Activated naive CD4-positive, alpha-beta T cell treated with anti-CD3 and anti-CD28 coated beads for 36 hours (primary cell): ENCODE results near the gene DNAJB13. TPM values are rescaled to one million over a fixed set of nuclear protein-coding genes. Genes with fewer than 3 reads are reported as not detected.
A peak's percentile ranks its signal among the peaks of the same experiment; 100 is the strongest.
"Not testable (repeated sequence)": the region's sequence is repeated elsewhere in the genome, so short reads cannot be mapped to it uniquely, and the experiment has no call there.

Experiments used
- CTCF ChIA-PET: fragments of 350-600 bp; sonication (Branson Sonifier 250); formaldehyde crosslinking; loops from one replicate; lab custom pipeline; 2021; ENCODE audit warnings: antibody characterized with exemption; lab: Charles Lee
- DNase-seq: peaks from one replicate; pipeline ENCODE4 v3.0.0-alpha.2; 2020
- H3K27ac Mint-ChIP-seq: one replicate; pipeline ENCODE4 v1.8.0; 2021; ENCODE audit warnings: mild to moderate bottlenecking, mixed read lengths
- H3K27me3 Mint-ChIP-seq: one replicate; pipeline ENCODE4 v1.8.0; 2021; ENCODE audit warnings: low read depth, mixed read lengths
- H3K36me3 Mint-ChIP-seq: one replicate; pipeline ENCODE4 v1.8.0; 2021; ENCODE audit warnings: low read depth, mixed read lengths
- H3K4me1 Mint-ChIP-seq: one replicate; pipeline ENCODE4 v1.8.0; 2021; ENCODE audit warnings: low read depth, mixed read lengths
- H3K4me3 Mint-ChIP-seq: one replicate; pipeline ENCODE4 v1.8.0; 2021; ENCODE audit warnings: mild to moderate bottlenecking, moderate library complexity, mixed read lengths
- H3K9me3 Mint-ChIP-seq: one replicate; pipeline ENCODE4 v1.8.0; 2021; ENCODE audit warnings: mixed read lengths
- intact Hi-C: fragments of 100-400 bp; cut with micrococcal nuclease; formaldehyde crosslinking; loops from one replicate; pipeline ENCODE4 v1.15.1; 2023
- total RNA-seq, 2 experiments: library from RNA; stranded (reverse); gene quantifications; one replicate each; pipeline ENCODE4 v1.2.3, GENCODE V29; 2021

The DNAJB13 gene
- total RNA-seq, 2 experiments from 2014 or later = 0.26 TPM; not detected in 1

- DNase-seq, H3K27ac Mint-ChIP-seq, CTCF ChIA-PET, H3K4me3 Mint-ChIP-seq, H3K27me3 Mint-ChIP-seq, H3K4me1 Mint-ChIP-seq, H3K9me3 Mint-ChIP-seq, H3K36me3 Mint-ChIP-seq, intact Hi-C loops: not testable (repeated sequence)
Observed at GRCh38 chr11:73936047-73936446, 14.8 kb upstream of the DNAJB13 start.

- Mint-ChIP-seq H3K27ac (no peak overlapping the region), H3K36me3 (peaks cover 12% of the 10 kb centered on the region), H3K4me1 (no peaks in the 10 kb centered on the region), H3K9me3 (no peaks in the 10 kb centered on the region), H3K4me3 (no peak overlapping the region), H3K27me3 (no peaks in the 10 kb centered on the region)
- no peak for DNase-seq
- intact Hi-C loops = no loop called here
- CTCF ChIA-PET = interaction anchor here (0.6 to 1.0 kb wide), 3 partner anchors 58 to 588 kb away, joined by 3 to 5 read pairs (median 3); no protein-coding TSS in a partner anchor
Observed at GRCh38 chr11:73939096-73939495, 11.7 kb upstream of the DNAJB13 start.

- H3K27ac Mint-ChIP-seq = no peak overlapping the region
- CTCF ChIA-PET = interaction anchor here (0.9 kb wide), 1 partner anchor 698 kb away, joined by 3 read pairs; no protein-coding TSS in a partner anchor
- intact Hi-C loops = no loop called here
- H3K36me3 Mint-ChIP-seq = peaks cover 12% of the 10 kb centered on the region
- DNase-seq = no peak
- no peaks in the 10 kb centered on the region for H3K9me3 Mint-ChIP-seq
- H3K4me1 Mint-ChIP-seq = no peaks in the 10 kb centered on the region
- no peaks in the 10 kb centered on the region for H3K27me3 Mint-ChIP-seq
- H3K4me3 Mint-ChIP-seq = no peak overlapping the region
Observed at GRCh38 chr11:73940801-73941570, 9.8 kb upstream of the DNAJB13 start.

- H3K9me3 Mint-ChIP-seq = no peaks in the 10 kb centered on the region
- no peak overlapping the region for H3K4me3 Mint-ChIP-seq
- peaks cover 12% of the 10 kb centered on the region for H3K36me3 Mint-ChIP-seq
- H3K27ac Mint-ChIP-seq = no peak overlapping the region
- CTCF ChIA-PET = interaction anchor here (0.9 to 1.6 kb wide), 2 partner anchors 22 to 697 kb away, joined by 3 read pairs; no protein-coding TSS in a partner anchor
- H3K27me3 Mint-ChIP-seq = no peaks in the 10 kb centered on the region
- intact Hi-C loops = no loop called here
- H3K4me1 Mint-ChIP-seq = no peaks in the 10 kb centered on the region
- DNase-seq = no peak
Observed at GRCh38 chr11:73942010-73942409, 8.8 kb upstream of the DNAJB13 start.

GRCh38 chr11:73944085-73944484 lies 6.7 kb upstream of the DNAJB13 start:
- Mint-ChIP-seq H3K36me3 (peaks cover 7% of the 10 kb centered on the region), H3K27me3 (no peaks in the 10 kb centered on the region), H3K4me1 (no peaks in the 10 kb centered on the region), H3K27ac (no peak overlapping the region), H3K9me3 (no peaks in the 10 kb centered on the region), H3K4me3 (no peak overlapping the region)
- intact Hi-C loops = no loop called here
- CTCF ChIA-PET = no interaction called here
- no peak for DNase-seq

- CTCF ChIA-PET = no interaction called here
- H3K4me1 Mint-ChIP-seq = no peaks in the 10 kb centered on the region
- H3K27me3 Mint-ChIP-seq = no peaks in the 10 kb centered on the region
- H3K27ac Mint-ChIP-seq = no peak overlapping the region
- intact Hi-C loops = no loop called here
- no peak for DNase-seq
- peaks cover 7% of the 10 kb centered on the region for H3K36me3 Mint-ChIP-seq
- H3K4me3 Mint-ChIP-seq = no peak overlapping the region
- H3K9me3 Mint-ChIP-seq = no peaks in the 10 kb centered on the region
Observed at GRCh38 chr11:73944901-73945300, 5.9 kb upstream of the DNAJB13 start.

GRCh38 chr11:73945396-73945795 lies 5.4 kb upstream of the DNAJB13 start:
- Mint-ChIP-seq H3K9me3 (no peaks in the 10 kb centered on the region), H3K4me3 (no peak overlapping the region), H3K4me1 (no peaks in the 10 kb centered on the region), H3K27ac (no peak overlapping the region), H3K27me3 (no peaks in the 10 kb centered on the region), H3K36me3 (peaks cover 7% of the 10 kb centered on the region)
- CTCF ChIA-PET = no interaction called here
- intact Hi-C loops = no loop called here
- DNase-seq = no peak

- no peak overlapping the region for H3K27ac Mint-ChIP-seq
Observed at GRCh38 chr11:73946798-73947458, 3.9 kb upstream of the DNAJB13 start.

GRCh38 chr11:73949246-73949645 lies 1.6 kb upstream of the DNAJB13 start:
- no peak for DNase-seq
- Mint-ChIP-seq H3K4me1 (no peaks in the 10 kb centered on the region), H3K27ac (no peak overlapping the region), H3K4me3 (no peak overlapping the region), H3K27me3 (no peaks in the 10 kb centered on the region), H3K9me3 (no peaks in the 10 kb centered on the region), H3K36me3 (no peaks in the 10 kb centered on the region)
- intact Hi-C loops = no loop called here
- CTCF ChIA-PET = no interaction called here

More at GRCh38 chr11:73946798-73947458, 3.9 kb upstream of the DNAJB13 start:
- intact Hi-C loops = no loop called here
- Mint-ChIP-seq H3K9me3 (no peaks in the 10 kb centered on the region), H3K4me1 (no peaks in the 10 kb centered on the region), H3K36me3 (no peaks in the 10 kb centered on the region), H3K4me3 (no peak overlapping the region), H3K27me3 (no peaks in the 10 kb centered on the region)
- CTCF ChIA-PET = interaction anchor here (1.2 kb wide), 1 partner anchor 17 kb away, joined by 3 read pairs; no protein-coding TSS in a partner anchor
- DNase-seq = no peak

- Mint-ChIP-seq H3K9me3 (no peaks in the 10 kb centered on the region), H3K36me3 (no peaks in the 10 kb centered on the region), H3K4me1 (no peaks in the 10 kb centered on the region), H3K4me3 (no peak overlapping the region), H3K27me3 (no peaks in the 10 kb centered on the region), H3K27ac (no peak overlapping the region)
- intact Hi-C loops = no loop called here
- CTCF ChIA-PET = no interaction called here
- no peak for DNase-seq
Observed at GRCh38 chr11:73949912-73950311, 914 bp upstream of the DNAJB13 start.

- H3K27ac Mint-ChIP-seq = no peak overlapping the region
- intact Hi-C loops = no loop called here
- H3K4me1 Mint-ChIP-seq = no peaks in the 10 kb centered on the region
- peaks cover 2% of the 10 kb centered on the region for H3K27me3 Mint-ChIP-seq
- no peaks in the 10 kb centered on the region for H3K36me3 Mint-ChIP-seq
- CTCF ChIA-PET = no interaction called here
- H3K4me3 Mint-ChIP-seq = no peak overlapping the region
- H3K9me3 Mint-ChIP-seq = no peaks in the 10 kb centered on the region
- DNase-seq = no peak
Observed at GRCh38 chr11:73951797-73952196, 971 bp downstream of the DNAJB13 start.

GRCh38 chr11:73956876-73957653 lies 6.2 kb downstream of the DNAJB13 start:
- Mint-ChIP-seq H3K36me3 (no peaks in the 10 kb centered on the region), H3K27me3 (peaks cover 2% of the 10 kb centered on the region), H3K4me3 (peak overlapping the region; percentile 23), H3K9me3 (no peaks in the 10 kb centered on the region), H3K27ac (no peak overlapping the region), H3K4me1 (peaks cover 3% of the 10 kb centered on the region)
- intact Hi-C loops = no loop called here
- CTCF ChIA-PET = interaction anchor here (0.8 kb wide), 1 partner anchor 10 kb away, joined by 4 read pairs; no protein-coding TSS in a partner anchor
- DNase-seq = no peak
